Measurements from ENCODE around the gene CORO2B. TPM values are rescaled to one million over a fixed set of nuclear protein-coding genes. Genes with fewer than 3 reads are reported as not detected.
"Not testable (repeated sequence)": the region's sequence is repeated elsewhere in the genome, so short reads cannot be mapped to it uniquely, and the experiment has no call there.

The CORO2B gene
- total RNA-seq, 1 donor from 2014 or later: 0.77 TPM

GRCh38 chr15:68672251-68672650 lies 93.5 kb downstream of the CORO2B start:
- no peak for DNase-seq (ENCODE audit: low read depth in 2 of 2)

DNA sequence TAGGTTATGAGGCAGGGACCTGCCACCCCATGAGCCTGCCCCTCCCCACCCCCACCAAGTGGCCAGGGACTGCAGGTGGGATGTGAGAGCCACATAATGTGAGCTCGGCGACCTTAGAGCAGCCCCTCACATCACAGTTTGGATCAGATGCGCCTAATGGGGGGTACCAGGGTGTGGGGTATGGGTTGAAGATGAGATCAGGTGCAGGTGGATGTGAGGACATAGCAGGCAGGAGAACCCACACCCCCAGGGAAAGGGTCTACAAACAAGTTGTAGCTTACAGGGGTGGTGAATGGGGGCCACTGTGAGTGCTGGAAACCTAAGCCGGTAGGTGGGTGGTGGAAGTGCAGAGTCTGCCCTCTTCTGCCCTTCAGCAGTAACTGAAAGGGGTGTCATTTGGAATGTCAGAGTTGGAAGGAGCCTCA lies 94.0 kb downstream of the CORO2B start:
- DNase-seq (ENCODE audit: low read depth in 2 of 2): no peak

- DNase-seq (ENCODE audit: low read depth in 2 of 2): peak; percentile 28 to 65
These were observed 96.2 kb downstream of the CORO2B start for GRCh38 chr15:68674975-68675374.

- DNase-seq (ENCODE audit: low read depth in 2 of 2): no peak
These were observed 97.3 kb downstream of the CORO2B start for GRCh38 chr15:68676011-68676605.

DNA sequence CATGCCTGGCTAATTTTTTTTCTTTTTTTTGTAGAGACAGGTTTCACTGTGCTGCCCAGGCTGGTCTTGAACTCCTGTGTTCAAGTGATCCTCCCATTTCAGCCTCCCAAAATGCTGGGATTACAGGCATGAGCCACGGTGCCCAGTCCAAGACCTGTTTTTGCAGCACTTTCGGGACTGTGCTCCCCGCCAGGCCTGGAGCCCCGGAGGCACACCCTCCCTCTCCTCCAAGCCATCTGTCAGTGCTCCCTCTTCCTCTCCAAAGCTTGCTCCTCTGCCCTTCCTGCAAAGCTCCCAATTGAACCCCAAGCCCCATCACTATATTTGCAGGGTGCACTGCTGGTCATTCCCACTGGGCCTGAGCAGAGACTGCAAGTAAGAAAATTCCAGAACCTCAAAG lies 98.1 kb downstream of the CORO2B start:
- DNase-seq (ENCODE audit: low read depth in 2 of 2): no peak

GRCh38 chr15:68677996-68678395 lies 99.2 kb downstream of the CORO2B start:
- no peak for DNase-seq (ENCODE audit: low read depth in 2 of 2)

- DNase-seq (ENCODE audit: low read depth in 2 of 2): no peak
These were observed 100.0 kb downstream of the CORO2B start for GRCh38 chr15:68678746-68679145.

DNA sequence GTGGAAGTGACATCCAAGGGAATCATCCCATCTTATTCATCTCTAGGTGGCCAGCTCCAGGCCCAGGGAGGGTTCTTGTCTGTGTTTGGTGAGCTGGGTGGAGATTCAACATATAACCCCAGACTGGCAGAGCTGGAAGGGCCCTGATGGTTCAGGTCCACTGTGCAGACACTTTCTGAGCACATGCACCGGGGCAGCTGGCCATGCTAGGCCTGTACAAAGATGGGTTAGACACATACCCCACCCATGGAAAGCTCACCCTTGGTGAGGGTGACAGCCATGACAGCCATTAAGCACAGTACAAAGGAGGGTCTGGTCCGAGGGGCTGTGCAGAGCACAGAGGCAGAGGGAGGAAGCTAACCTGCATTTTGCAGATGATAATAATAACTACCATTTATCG lies 100.4 kb downstream of the CORO2B start:
- DNase-seq (ENCODE audit: low read depth in 2 of 2): no peak

DNA sequence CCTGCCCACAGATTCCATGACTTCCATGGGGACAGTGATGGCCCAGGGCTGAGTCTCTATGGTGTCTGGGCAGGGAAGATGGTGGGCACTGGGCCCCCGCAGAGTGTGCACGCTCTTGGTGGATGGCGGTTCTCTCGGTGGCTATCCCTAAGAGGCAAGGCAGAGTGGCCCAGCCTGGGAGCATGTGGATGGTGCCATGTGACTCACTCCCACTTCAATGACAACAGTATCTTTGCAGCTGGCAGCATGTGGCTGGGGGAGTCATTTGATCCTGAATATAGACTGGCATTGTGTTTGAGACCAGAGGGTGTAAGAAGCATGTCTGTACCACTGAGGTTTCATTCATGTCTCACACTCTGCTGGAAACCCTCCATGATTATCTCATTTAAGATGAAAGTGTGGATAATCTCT lies 101.2 kb downstream of the CORO2B start:
- DNase-seq (ENCODE audit: low read depth in 2 of 2): no peak

DNA sequence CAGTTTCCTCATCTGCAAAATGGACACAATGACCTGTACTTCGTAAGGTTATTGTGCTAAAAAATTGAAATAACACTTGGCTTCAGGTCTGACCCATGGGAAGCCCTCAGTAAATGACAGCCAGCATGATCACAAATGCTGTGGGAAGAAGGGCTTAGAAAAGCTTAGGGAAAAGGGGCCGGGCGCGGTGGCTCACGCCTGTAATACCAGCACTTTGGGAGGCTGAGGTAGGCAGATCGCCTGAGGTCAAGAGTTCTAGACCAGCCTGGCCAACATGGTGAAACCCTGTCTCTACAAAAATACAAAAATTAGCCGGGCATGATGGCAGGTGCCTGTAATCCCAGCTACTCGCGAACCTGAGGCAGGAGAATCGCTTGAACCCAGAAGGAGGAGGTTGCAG lies 102.0 kb downstream of the CORO2B start:
- not testable (repeated sequence) for DNase-seq (ENCODE audit: low read depth in 2 of 2)

- DNase-seq (ENCODE audit: low read depth in 2 of 2): no peak
These were observed 103.0 kb downstream of the CORO2B start for GRCh38 chr15:68681836-68682235.

DNA sequence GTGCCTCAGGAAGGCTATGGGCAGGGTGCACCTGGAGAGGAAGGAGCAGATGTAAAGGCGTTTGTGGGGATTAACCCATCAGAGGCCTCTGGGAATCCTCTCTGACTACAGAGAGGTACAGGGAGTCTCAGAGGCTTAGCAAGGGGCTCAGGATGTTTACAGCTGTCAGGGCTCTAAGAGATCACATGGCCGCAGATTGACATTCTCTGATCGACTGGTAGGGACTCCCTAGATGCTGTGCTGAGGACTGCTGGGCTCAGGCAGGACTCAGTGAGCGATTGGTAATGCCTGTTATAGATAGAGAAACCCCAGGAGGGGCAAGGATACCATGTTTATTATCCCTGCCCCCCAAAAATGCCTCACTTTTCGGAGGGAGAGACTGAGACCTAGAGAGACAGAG lies 103.5 kb downstream of the CORO2B start:
- no peak for DNase-seq (ENCODE audit: low read depth in 2 of 2)

DNA sequence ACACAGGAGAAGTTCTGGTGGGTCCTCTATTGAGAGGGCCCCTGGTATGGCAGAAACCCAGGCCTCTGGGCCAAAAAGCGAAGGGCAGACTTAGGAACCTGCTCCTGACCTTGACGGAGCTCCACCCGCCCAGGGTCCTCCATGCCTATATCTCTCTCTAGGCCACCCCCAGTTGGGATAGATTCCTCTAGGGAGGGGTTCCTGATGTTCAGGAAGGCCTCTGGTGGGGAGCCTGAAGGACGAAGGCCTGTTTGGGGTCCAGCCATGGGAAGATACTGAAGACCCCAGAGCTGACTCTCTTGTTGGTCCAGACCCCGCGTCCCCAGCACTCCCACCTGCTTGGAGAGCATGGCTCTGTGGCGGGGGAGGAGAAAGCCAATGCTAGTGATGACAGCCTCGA lies 104.2 kb downstream of the CORO2B start:
- no peak for DNase-seq (ENCODE audit: low read depth in 2 of 2)

- DNase-seq (ENCODE audit: low read depth in 2 of 2): no peak
These were observed 104.8 kb downstream of the CORO2B start for GRCh38 chr15:68683551-68683950.

DNA sequence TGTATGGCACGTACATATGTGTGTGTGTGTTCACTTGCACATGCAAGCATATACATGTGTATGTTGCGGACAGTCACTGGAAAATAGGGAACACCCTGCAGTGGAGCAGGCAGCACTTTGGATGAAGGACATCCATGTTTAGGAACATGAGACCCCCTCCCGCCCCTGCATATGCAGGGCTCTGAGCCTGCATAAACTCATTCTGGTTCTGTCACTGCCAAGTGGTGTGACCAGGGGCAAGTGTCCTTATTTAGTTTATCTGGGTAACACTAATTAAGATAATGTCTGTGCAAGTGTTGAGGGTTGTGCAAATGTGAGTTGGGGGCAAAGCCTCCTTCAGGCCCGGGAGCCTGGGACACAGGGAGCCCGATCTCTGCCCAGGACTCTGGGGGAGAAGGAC lies 105.7 kb downstream of the CORO2B start:
- DNase-seq (ENCODE audit: low read depth in 2 of 2): no peak

DNA sequence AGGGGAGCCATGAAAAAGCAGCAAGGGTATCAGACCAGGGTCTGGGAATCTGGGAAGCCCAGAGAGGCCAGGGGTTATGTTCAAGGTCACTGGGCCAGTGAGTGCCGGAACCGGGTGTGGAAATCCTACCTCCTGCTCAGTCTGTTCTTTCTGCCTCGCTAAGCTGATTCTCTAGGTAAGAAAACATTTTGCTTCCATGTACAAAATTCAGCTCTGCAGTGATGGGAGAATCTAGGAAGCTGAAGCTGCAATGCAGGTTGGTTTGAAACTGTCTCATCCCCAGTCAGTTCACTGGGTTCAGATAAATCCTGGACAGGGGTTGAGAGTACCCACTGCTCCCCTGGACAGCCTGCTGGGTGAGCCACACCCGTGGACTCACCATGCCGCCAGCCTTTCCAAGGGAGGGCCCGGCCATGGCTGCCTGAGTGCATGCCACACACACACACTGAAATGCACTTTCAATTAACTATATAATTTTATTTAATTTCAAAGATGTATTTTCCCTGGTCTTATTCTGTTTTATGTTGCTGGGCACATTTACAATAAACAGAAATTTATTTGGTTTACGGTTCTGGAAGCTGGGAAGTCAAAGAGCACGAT lies 108.4 kb downstream of the CORO2B start:
- no peak for DNase-seq (ENCODE audit: low read depth in 2 of 2)

- DNase-seq (ENCODE audit: low read depth in 2 of 2): no peak
These were observed 112.9 kb downstream of the CORO2B start for GRCh38 chr15:68691705-68692104.

- DNase-seq (ENCODE audit: low read depth in 2 of 2): no peak
These were observed 114.3 kb downstream of the CORO2B start for GRCh38 chr15:68693071-68693470.

GRCh38 chr15:68694111-68694510 lies 115.3 kb downstream of the CORO2B start:
- no peak for DNase-seq (ENCODE audit: low read depth in 2 of 2)

DNA sequence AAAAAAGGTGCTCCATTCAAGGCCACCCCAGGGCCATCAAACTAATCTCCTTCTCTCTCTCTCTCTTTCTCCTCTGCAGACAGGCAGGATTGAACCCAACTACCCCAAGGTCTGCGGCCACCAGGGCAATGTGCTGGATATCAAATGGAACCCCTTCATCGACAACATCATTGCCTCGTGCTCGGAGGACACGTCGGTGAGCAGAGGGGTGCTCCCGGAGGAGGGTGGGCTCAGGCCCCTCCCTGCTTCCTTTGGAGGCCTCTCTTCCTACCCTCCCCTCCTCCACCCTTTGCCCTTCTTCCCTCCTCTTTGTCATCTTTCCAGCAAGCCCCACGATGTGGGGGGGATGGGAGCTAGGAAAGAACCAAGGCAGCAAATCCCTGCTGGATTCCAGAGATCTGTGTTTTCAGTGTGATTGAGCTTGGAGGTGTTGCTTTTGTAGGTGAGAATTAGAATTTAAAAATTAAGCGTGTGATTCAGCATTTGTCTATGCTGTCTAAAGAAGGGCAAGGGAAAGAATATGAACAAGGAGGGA lies 116.3 kb downstream of the CORO2B start:
- DNase-seq (ENCODE audit: low read depth in 2 of 2): no peak

- no peak for DNase-seq (ENCODE audit: low read depth in 2 of 2)
These were observed 117.9 kb downstream of the CORO2B start for GRCh38 chr15:68696414-68697363.
